LNCAP (cell line): Measurements from ENCODE around the gene TMEM135.

Experiments
- CTCF ChIP-seq: fragments of 450-650 bp; IDR thresholded peaks from 2 replicates; pipeline ENCODE4 v1.5.1; 2017; ENCODE audit warnings: mild to moderate bottlenecking

The TMEM135 gene

GRCh38 chr11:87232320-87232719 is 194.6 kb downstream of the TMEM135 start:
- TF ChIP-seq CTCF = no peak

- TF ChIP-seq CTCF = no peak
These were observed 197.6 kb downstream of the TMEM135 start for GRCh38 chr11:87235366-87235765.

GRCh38 chr11:87236368-87236767 is 198.6 kb downstream of the TMEM135 start:
- no peak for TF ChIP-seq CTCF

- TF ChIP-seq CTCF = no peak
These were observed 201.3 kb downstream of the TMEM135 start for GRCh38 chr11:87239001-87239400.

- TF ChIP-seq CTCF = no peak
These were observed 201.8 kb downstream of the TMEM135 start for GRCh38 chr11:87239531-87239930.

- no peak for TF ChIP-seq CTCF
These were observed 213.8 kb downstream of the TMEM135 start for GRCh38 chr11:87251560-87251959.

- TF ChIP-seq CTCF = no peak
These were observed 215.1 kb downstream of the TMEM135 start for GRCh38 chr11:87252869-87253268.

GRCh38 chr11:87254562-87254961 is 216.8 kb downstream of the TMEM135 start:
- no peak for TF ChIP-seq CTCF
